Measurements from ENCODE around the gene SORCS2. TPM values are rescaled to one million over a fixed set of nuclear protein-coding genes. Genes with fewer than 3 reads are reported as not detected.
A peak's percentile ranks its signal among the peaks of the same experiment; 100 is the strongest.

SORCS2 gene
- total RNA-seq, 1 donor from 2014 or later = 5.2 TPM

DNA sequence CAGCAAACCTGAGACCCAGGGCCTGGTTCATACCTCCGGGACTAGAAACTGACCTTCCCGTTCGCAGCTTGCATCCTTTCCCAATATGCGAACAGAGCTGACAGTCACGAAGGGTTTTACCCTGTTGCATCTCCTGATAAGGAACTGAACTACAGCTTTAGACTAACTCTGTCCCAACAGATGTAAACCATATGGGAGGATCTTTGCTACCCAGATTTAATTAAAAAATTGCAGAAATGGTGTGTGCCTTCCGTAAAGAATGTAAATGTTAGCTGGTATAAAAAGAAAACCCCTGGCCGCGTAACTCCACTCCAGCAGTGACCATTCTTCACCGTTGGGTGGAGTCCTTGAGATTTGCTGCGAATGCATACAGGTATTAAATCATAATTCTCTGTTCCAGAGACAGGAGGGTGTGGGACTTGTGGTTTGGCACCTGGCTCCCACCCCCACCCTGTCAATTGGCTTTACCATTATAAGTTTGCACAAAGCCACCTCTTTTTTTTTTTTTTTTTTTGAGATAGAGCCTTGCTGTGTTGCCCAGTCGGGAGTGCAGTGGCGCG is 40.6 kb upstream of the SORCS2 start:
- Histone ChIP-seq H3K27me3 (no peaks in the 10 kb centered on the region), H3K4me1 (no peaks in the 10 kb centered on the region), H3K4me2 (no peak overlapping the region), H3K79me2 (ENCODE audit: low read depth) (no peaks in the 10 kb centered on the region), H3K9ac (no peak overlapping the region), H2AFZ (replicated peaks) (no peak overlapping the region), H3K9me3 (ENCODE audit: low read depth) (no peaks in the 10 kb centered on the region), H4K20me1 (ENCODE audit: low read depth) (no peaks in the 10 kb centered on the region), H3K27ac (no peak overlapping the region), H3K36me3 (no peaks in the 10 kb centered on the region), H3K4me3 (no peak overlapping the region), H3F3A (ENCODE audit: low read depth) (no peaks in the 10 kb centered on the region)
- no peak for TF ChIP-seq EZH2phosphoT487 (IDR thresholded peaks at IDR 0.05)
- TF ChIP-seq, protein P1, sequence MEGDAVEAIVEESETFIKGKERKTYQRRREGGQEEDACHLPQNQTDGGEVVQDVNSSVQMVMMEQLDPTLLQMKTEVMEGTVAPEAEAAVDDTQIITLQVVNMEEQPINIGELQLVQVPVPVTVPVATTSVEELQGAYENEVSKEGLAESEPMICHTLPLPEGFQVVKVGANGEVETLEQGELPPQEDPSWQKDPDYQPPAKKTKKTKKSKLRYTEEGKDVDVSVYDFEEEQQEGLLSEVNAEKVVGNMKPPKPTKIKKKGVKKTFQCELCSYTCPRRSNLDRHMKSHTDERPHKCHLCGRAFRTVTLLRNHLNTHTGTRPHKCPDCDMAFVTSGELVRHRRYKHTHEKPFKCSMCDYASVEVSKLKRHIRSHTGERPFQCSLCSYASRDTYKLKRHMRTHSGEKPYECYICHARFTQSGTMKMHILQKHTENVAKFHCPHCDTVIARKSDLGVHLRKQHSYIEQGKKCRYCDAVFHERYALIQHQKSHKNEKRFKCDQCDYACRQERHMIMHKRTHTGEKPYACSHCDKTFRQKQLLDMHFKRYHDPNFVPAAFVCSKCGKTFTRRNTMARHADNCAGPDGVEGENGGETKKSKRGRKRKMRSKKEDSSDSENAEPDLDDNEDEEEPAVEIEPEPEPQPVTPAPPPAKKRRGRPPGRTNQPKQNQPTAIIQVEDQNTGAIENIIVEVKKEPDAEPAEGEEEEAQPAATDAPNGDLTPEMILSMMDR (IDR thresholded peaks at IDR 0.05) = peak; percentile 29
- peaks cover 8% of the 10 kb centered on the region for H3K27me3 Mint-ChIP-seq (ENCODE audit: insufficient read depth, low read depth)
- no peaks in the 10 kb centered on the region for H3K36me3 Mint-ChIP-seq
- H3K9me3 Mint-ChIP-seq = no peaks in the 10 kb centered on the region
- H3K27ac Mint-ChIP-seq = no peak overlapping the region
- DNase-seq (ENCODE audit: low spot score) = no peak
- H3K4me1 Mint-ChIP-seq = peaks cover 24% of the 10 kb centered on the region
- H3K4me3 Mint-ChIP-seq = no peak overlapping the region

DNA sequence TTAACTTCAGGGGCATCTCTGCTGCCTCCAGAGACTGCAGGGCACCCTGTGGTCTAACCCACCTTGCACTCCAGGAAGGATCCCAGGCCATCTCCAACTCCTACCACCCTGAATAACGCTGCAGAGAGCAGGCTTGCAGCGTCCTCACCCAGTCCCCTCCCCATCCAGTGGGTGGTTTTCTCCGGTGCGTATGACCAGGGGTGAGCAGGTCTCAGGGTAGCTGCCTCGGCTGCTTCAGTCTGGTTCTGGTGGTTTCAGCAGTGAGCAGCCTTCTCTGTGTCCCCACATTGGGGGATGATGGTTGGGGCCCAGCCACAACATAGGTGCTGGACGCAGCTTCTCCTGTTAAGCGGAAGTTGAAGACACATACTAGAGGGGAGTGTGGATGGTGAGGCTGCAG is 38.6 kb upstream of the SORCS2 start:
- Histone ChIP-seq H2AFZ (replicated peaks) (no peak overlapping the region), H3K4me2 (no peak overlapping the region), H3K4me1 (peaks cover 10% of the 10 kb centered on the region), H4K20me1 (ENCODE audit: low read depth) (no peaks in the 10 kb centered on the region), H3K27ac (no peak overlapping the region), H3K79me2 (ENCODE audit: low read depth) (no peaks in the 10 kb centered on the region), H3K27me3 (no peaks in the 10 kb centered on the region), H3F3A (ENCODE audit: low read depth) (no peaks in the 10 kb centered on the region), H3K36me3 (no peaks in the 10 kb centered on the region), H3K4me3 (no peak overlapping the region), H3K9me3 (ENCODE audit: low read depth) (no peaks in the 10 kb centered on the region), H3K9ac (no peak overlapping the region)
- Mint-ChIP-seq H3K27ac (no peak overlapping the region), H3K4me1 (peaks cover 33% of the 10 kb centered on the region), H3K4me3 (no peak overlapping the region), H3K36me3 (no peaks in the 10 kb centered on the region), H3K9me3 (no peaks in the 10 kb centered on the region), H3K27me3 (ENCODE audit: insufficient read depth, low read depth) (peaks cover 8% of the 10 kb centered on the region)
- no peak for DNase-seq (ENCODE audit: low spot score)
- TF ChIP-seq, protein P1 (IDR thresholded peaks at IDR 0.05) = no peak
- TF ChIP-seq EZH2 (IDR thresholded peaks at IDR 0.05) = no peak
- TF ChIP-seq EZH2phosphoT487 (IDR thresholded peaks at IDR 0.05) = no peak

DNA sequence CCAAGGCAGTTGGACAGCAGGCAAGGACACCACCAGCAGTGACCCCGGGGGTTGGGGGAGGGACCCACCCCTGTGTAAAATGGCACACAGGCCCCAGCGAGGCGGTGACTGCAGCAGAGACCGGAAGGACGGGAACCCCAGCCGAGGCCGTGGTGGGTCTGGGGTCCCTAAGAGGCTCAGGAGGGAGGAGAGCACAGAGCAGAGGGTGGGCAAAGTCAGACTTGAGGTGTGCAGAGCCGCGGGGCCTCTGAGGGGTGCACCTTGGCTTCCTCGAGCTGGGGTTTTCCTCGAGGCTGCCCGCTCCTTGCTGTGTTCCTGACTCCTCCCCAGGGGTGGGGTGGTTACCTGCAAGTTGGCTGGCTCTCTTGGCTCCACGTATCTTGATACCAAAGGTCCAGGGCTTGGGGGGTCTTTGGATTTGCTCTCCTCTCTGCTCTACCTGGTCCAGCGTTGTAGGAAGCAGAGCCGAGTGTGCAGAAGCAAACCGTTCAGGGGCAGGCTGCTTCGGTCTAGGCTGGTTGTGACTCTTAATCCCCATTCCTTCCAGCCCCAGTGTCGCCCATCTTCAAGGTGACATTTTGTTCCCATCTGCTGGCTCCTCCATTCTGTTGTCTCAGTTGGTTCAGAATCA is 37.9 kb upstream of the SORCS2 start:
- peaks cover 14% of the 10 kb centered on the region for H3K4me1 ChIP-seq
- Mint-ChIP-seq H3K27me3 (ENCODE audit: insufficient read depth, low read depth) (peaks cover 6% of the 10 kb centered on the region), H3K9me3 (no peaks in the 10 kb centered on the region), H3K36me3 (no peaks in the 10 kb centered on the region), H3K4me3 (peak overlapping the region; percentile 24), H3K4me1 (peaks cover 37% of the 10 kb centered on the region), H3K27ac (no peak overlapping the region)
- H3K27ac ChIP-seq = no peak overlapping the region
- no peaks in the 10 kb centered on the region for H3K27me3 ChIP-seq
- no peak overlapping the region for H3K9ac ChIP-seq
- H3F3A ChIP-seq (ENCODE audit: low read depth) = no peaks in the 10 kb centered on the region
- H3K4me2 ChIP-seq = no peak overlapping the region
- no peak overlapping the region for H3K4me3 ChIP-seq
- TF ChIP-seq EZH2 (IDR thresholded peaks at IDR 0.05) (no peak), EZH2phosphoT487 (IDR thresholded peaks at IDR 0.05) (no peak)
- TF ChIP-seq, protein P1 (IDR thresholded peaks at IDR 0.05) = no peak
- H2AFZ ChIP-seq (replicated peaks) = no peak overlapping the region
- H3K36me3 ChIP-seq = no peaks in the 10 kb centered on the region
- H4K20me1 ChIP-seq (ENCODE audit: low read depth) = no peaks in the 10 kb centered on the region
- no peaks in the 10 kb centered on the region for H3K9me3 ChIP-seq (ENCODE audit: low read depth)
- DNase-seq (ENCODE audit: low spot score) = no peak
- H3K79me2 ChIP-seq (ENCODE audit: low read depth) = no peaks in the 10 kb centered on the region

Measured in neural progenitor cell (in vitro differentiated cells).